ENCODE results near the gene GLP2R. TPM values are rescaled to one million over a fixed set of nuclear protein-coding genes. Genes with fewer than 3 reads are reported as not detected.

Gene GLP2R
- total and polyA plus RNA-seq, 2 experiments from 2014 or later, result not detected

- peaks cover 2% of the 10 kb centered on the region for H3K27me3 Mint-ChIP-seq (ENCODE audit: insufficient read depth, low read depth, poor library complexity)
- Histone ChIP-seq H2AFZ (no peak overlapping the region), H4K20me1 (replicated peaks; ENCODE audit: insufficient read depth) (no peaks in the 10 kb centered on the region), H3F3A (replicated peaks; ENCODE audit: low read depth) (no peaks in the 10 kb centered on the region), H3K9me2 (ENCODE audit: insufficient read depth) (peaks cover 9% of the 10 kb centered on the region; the same call in 1 of the 2 replicates), H3K36me3 (ENCODE audit: insufficient read depth) (no peaks in the 10 kb centered on the region), H3K27ac (ENCODE audit: low read depth) (no peak overlapping the region), H3K4me1 (ENCODE audit: insufficient read depth) (no peaks in the 10 kb centered on the region), H3K4me2 (no peak overlapping the region), H3K27me3 (ENCODE audit: insufficient read depth) (no peaks in the 10 kb centered on the region), H3K79me2 (replicated peaks; ENCODE audit: insufficient read depth) (no peaks in the 10 kb centered on the region), H3K4me3 (no peak overlapping the region)
- no peak overlapping the region for H3K4me3 Mint-ChIP-seq
- no peak for DNase-seq (ENCODE audit: low spot score)
- H3K9me3 Mint-ChIP-seq, result peaks cover 12% of the 10 kb centered on the region; the same call in 2 of the 3 replicates
- no peak for TF ChIP-seq CREB1 (CRISPR knock-in tag; IDR thresholded peaks at IDR 0.05; ENCODE audit: low read depth)
- TF ChIP-seq REST (IDR thresholded peaks at IDR 0.05; ENCODE audit: unreplicated experiment), result no peak
- TF ChIP-seq EZH2 (IDR thresholded peaks at IDR 0.05; ENCODE audit: low read depth, unreplicated experiment), result no peak
- no peak for TF ChIP-seq ETS1 (IDR thresholded peaks at IDR 0.05)
- no peak for TF ChIP-seq STAT1 (IDR thresholded peaks at IDR 0.05; ENCODE audit: unreplicated experiment)
- no peak for TF ChIP-seq POLR2AphosphoS5 (IDR thresholded peaks at IDR 0.05; ENCODE audit: low read depth)
- TF ChIP-seq EZH2phosphoT487 (IDR thresholded peaks at IDR 0.05; ENCODE audit: unreplicated experiment), result no peak
- no peak for TF ChIP-seq JUNB (IDR thresholded peaks at IDR 0.05; ENCODE audit: unreplicated experiment)
- TF ChIP-seq NANOG (IDR thresholded peaks at IDR 0.05; ENCODE audit: borderline replicate concordance), result no peak
- no peak for TF ChIP-seq ZNF114 (CRISPR knock-in tag; IDR thresholded peaks at IDR 0.05)
- TF ChIP-seq ZNF462 (CRISPR knock-in tag; IDR thresholded peaks at IDR 0.05), result no peak
- TF ChIP-seq ZNF331 (CRISPR knock-in tag; IDR thresholded peaks at IDR 0.05; ENCODE audit: low read depth), result no peak
- TF ChIP-seq CTCF (conservative IDR thresholded peaks at IDR 0.05; ENCODE audit: low read depth in 2 of 2), result no peak
- no peak overlapping the region for H3K27ac Mint-ChIP-seq
- ATAC-seq, result no peak
- H3K4me1 Mint-ChIP-seq, result no peaks in the 10 kb centered on the region
- no peaks in the 10 kb centered on the region for H3K36me3 Mint-ChIP-seq (ENCODE audit: low read depth)
These were observed 29.3 kb downstream of the GLP2R start for GRCh38 chr17:9855036-9855435.
